ENCODE results near the gene PHF12. TPM values are rescaled to one million over a fixed set of nuclear protein-coding genes. Genes with fewer than 3 reads are reported as not detected.

The PHF12 gene
- total RNA-seq, 1 experiment from 2014 or later = 35.7 TPM

DNA sequence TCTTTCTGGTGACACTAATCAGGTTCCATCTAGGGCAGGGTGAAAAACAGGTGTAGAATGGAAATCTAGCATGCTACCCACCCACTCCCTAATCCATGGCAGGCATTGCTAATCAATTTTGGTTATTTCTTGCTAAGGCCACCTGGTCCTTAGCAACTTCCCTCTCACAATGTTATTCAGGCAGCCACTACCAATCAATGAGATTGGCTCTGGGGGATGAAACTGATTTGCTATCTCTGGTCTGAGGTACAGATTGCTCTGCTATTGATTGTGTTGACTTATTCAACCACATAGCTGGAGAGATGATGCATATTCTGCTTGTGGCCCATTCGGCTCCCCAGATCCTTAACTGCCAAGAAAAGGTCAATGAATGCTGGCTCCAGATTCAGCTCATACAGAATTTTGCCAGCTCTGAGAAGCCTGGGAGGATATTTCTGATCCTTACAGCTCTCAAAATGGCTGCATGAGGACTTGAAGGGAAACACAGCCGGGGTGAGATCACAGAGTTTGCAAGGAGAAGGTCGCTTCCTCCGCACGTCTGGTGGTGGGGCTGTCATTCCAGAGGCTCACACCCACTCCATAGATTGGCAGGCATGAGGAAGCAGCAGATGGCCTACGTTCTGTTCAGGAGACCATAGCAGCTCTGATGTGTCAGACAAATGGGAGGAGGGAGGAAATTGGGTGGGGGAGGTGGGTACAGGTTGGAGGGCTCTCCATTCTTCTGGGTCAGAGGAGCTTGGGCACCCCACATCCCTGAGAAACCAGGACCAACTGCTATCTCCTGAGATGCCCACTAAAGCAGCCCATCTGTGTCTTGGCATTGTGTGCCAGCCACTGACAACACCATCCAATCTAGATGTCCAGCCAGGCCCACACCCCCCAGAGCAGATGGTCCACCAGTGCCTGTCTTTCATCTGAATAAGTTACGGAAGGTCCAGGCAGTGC is 32.2 kb upstream of the PHF12 start:
- POLR2A ChIA-PET = no interaction called here
- H4K20me1 ChIP-seq (ENCODE audit: insufficient read depth) = no peaks in the 10 kb centered on the region
- H3K27me3 ChIP-seq (ENCODE audit: insufficient read depth, low read length) = peaks cover 10% of the 10 kb centered on the region; the same call in 1 of the 2 replicates
- no peaks in the 10 kb centered on the region for H3K9me3 ChIP-seq (ENCODE audit: control insufficient read depth in 1 of 2, insufficient read depth in 1 of 2, low read depth in 1 of 2, low read length in 2 of 2)
- intact Hi-C loops (cut with micrococcal nuclease) = no loop called here
- CTCF ChIA-PET = interaction anchor here (1.0 kb wide), 1 partner anchor 30 kb away, joined by 4 read pairs; no protein-coding TSS in a partner anchor
- no peaks in the 10 kb centered on the region for H3K36me3 ChIP-seq (ENCODE audit: control insufficient read depth in 1 of 2, insufficient read depth in 2 of 2, low read length in 2 of 2)
- no peak overlapping the region for H3K27ac ChIP-seq (ENCODE audit: low read depth, low read length)
- RAD21 ChIA-PET (ENCODE audit: low non-redundant PET in 1 of 2, low total read pairs in 2 of 2, uncharacterized antibody in 2 of 2, unreplicated experiment in 2 of 2) = interaction anchor here in 1 of 2 experiments (0.8 kb wide), 1 partner anchor 18 kb away, joined by 3 read pairs; no protein-coding TSS in a partner anchor
- ATAC-seq (no peak), DNase-seq (ENCODE audit: low read depth, low spot score) (no peak)
- no TSS peak for BruUV-seq (replicated peaks)
- H3K4me2 ChIP-seq (ENCODE audit: low read length) = no peak overlapping the region
- H3K79me2 ChIP-seq (ENCODE audit: insufficient read depth, low read length) = no peaks in the 10 kb centered on the region
- H2AFZ ChIP-seq (ENCODE audit: low read depth, low read length, poor library complexity, severe bottlenecking) = no peak overlapping the region
- no peak for TF ChIP-seq SIN3A (IDR thresholded peaks at IDR 0.05; ENCODE audit: low read depth)
- no peak for TF ChIP-seq ZFX (IDR thresholded peaks at IDR 0.05)
- TF ChIP-seq POLR2A (IDR thresholded peaks at IDR 0.05; ENCODE audit: borderline replicate concordance, extremely low read depth, insufficient read depth, insufficient read length) = no peak
- TF ChIP-seq, protein P1, sequence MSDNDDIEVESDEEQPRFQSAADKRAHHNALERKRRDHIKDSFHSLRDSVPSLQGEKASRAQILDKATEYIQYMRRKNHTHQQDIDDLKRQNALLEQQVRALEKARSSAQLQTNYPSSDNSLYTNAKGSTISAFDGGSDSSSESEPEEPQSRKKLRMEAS (IDR thresholded peaks at IDR 0.05) = no peak
- TF ChIP-seq JUND (IDR thresholded peaks at IDR 0.05) = no peak
- TF ChIP-seq, protein P2, sequence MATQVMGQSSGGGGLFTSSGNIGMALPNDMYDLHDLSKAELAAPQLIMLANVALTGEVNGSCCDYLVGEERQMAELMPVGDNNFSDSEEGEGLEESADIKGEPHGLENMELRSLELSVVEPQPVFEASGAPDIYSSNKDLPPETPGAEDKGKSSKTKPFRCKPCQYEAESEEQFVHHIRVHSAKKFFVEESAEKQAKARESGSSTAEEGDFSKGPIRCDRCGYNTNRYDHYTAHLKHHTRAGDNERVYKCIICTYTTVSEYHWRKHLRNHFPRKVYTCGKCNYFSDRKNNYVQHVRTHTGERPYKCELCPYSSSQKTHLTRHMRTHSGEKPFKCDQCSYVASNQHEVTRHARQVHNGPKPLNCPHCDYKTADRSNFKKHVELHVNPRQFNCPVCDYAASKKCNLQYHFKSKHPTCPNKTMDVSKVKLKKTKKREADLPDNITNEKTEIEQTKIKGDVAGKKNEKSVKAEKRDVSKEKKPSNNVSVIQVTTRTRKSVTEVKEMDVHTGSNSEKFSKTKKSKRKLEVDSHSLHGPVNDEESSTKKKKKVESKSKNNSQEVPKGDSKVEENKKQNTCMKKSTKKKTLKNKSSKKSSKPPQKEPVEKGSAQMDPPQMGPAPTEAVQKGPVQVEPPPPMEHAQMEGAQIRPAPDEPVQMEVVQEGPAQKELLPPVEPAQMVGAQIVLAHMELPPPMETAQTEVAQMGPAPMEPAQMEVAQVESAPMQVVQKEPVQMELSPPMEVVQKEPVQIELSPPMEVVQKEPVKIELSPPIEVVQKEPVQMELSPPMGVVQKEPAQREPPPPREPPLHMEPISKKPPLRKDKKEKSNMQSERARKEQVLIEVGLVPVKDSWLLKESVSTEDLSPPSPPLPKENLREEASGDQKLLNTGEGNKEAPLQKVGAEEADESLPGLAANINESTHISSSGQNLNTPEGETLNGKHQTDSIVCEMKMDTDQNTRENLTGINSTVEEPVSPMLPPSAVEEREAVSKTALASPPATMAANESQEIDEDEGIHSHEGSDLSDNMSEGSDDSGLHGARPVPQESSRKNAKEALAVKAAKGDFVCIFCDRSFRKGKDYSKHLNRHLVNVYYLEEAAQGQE (IDR thresholded peaks at IDR 0.05; ENCODE audit: low read depth) = no peak
- no peak for TF ChIP-seq FOSL1 (IDR thresholded peaks at IDR 0.05; ENCODE audit: low read depth)
- no peak for TF ChIP-seq POLR2AphosphoS5 (IDR thresholded peaks at IDR 0.05; ENCODE audit: low read depth, low read length)
- no peak for TF ChIP-seq ELF1 (IDR thresholded peaks at IDR 0.05; ENCODE audit: borderline replicate concordance, low read depth)
- TF ChIP-seq SRF (IDR thresholded peaks at IDR 0.05; ENCODE audit: low read depth) = no peak
- no peak for TF ChIP-seq ZNF274 (IDR thresholded peaks at IDR 0.05; ENCODE audit: low read depth, low read length)
- no peak for TF ChIP-seq CEBPB (IDR thresholded peaks at IDR 0.05; ENCODE audit: low read depth)
- TF ChIP-seq, protein P3, sequence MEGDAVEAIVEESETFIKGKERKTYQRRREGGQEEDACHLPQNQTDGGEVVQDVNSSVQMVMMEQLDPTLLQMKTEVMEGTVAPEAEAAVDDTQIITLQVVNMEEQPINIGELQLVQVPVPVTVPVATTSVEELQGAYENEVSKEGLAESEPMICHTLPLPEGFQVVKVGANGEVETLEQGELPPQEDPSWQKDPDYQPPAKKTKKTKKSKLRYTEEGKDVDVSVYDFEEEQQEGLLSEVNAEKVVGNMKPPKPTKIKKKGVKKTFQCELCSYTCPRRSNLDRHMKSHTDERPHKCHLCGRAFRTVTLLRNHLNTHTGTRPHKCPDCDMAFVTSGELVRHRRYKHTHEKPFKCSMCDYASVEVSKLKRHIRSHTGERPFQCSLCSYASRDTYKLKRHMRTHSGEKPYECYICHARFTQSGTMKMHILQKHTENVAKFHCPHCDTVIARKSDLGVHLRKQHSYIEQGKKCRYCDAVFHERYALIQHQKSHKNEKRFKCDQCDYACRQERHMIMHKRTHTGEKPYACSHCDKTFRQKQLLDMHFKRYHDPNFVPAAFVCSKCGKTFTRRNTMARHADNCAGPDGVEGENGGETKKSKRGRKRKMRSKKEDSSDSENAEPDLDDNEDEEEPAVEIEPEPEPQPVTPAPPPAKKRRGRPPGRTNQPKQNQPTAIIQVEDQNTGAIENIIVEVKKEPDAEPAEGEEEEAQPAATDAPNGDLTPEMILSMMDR (IDR thresholded peaks at IDR 0.05 in 2 of 3, conservative IDR thresholded peaks at IDR 0.05 in 1 of 3; ENCODE audit: borderline replicate concordance in 1 of 3, insufficient read depth in 1 of 3, low read depth in 2 of 3, low read length in 2 of 3) = no peak
- TF ChIP-seq, protein P4, sequence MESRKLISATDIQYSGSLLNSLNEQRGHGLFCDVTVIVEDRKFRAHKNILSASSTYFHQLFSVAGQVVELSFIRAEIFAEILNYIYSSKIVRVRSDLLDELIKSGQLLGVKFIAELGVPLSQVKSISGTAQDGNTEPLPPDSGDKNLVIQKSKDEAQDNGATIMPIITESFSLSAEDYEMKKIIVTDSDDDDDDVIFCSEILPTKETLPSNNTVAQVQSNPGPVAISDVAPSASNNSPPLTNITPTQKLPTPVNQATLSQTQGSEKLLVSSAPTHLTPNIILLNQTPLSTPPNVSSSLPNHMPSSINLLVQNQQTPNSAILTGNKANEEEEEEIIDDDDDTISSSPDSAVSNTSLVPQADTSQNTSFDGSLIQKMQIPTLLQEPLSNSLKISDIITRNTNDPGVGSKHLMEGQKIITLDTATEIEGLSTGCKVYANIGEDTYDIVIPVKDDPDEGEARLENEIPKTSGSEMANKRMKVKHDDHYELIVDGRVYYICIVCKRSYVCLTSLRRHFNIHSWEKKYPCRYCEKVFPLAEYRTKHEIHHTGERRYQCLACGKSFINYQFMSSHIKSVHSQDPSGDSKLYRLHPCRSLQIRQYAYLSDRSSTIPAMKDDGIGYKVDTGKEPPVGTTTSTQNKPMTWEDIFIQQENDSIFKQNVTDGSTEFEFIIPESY (IDR thresholded peaks at IDR 0.05; ENCODE audit: extremely low read depth, insufficient replicate concordance, low read length) = no peak
- TF ChIP-seq RAD21 (IDR thresholded peaks at IDR 0.05; ENCODE audit: low read depth) = no peak
- TF ChIP-seq EGR1 (IDR thresholded peaks at IDR 0.05; ENCODE audit: low read depth) = no peak
- TF ChIP-seq EZH2 (IDR thresholded peaks at IDR 0.05) = no peak
- no peak for TF ChIP-seq SP1 (IDR thresholded peaks at IDR 0.05; ENCODE audit: low read depth)
- TF ChIP-seq CBX3 (IDR thresholded peaks at IDR 0.05; ENCODE audit: low read depth) = no peak
- no peak overlapping the region for H3K9ac ChIP-seq (ENCODE audit: low read length)
- H3K9me2 ChIP-seq (ENCODE audit: insufficient read depth) = no peaks in the 10 kb centered on the region
- no peak overlapping the region for H3K4me3 ChIP-seq (replicated peaks in 1 of 2; ENCODE audit: low read depth in 1 of 2, low read length in 2 of 2)
- H3K4me1 ChIP-seq (ENCODE audit: control insufficient read depth in 1 of 2, insufficient read depth in 2 of 2, low read length in 2 of 2) = no peaks in the 10 kb centered on the region
